Activated CD8-positive, alpha-beta memory T cell treated with anti-CD3 and anti-CD28 coated beads, Interleukin-2, amount 50 U/mL, for 4 hours (primary cell): ENCODE results near the gene PRAMEF5.
"Not testable (repeated sequence)": the region's sequence is repeated elsewhere in the genome, so short reads cannot be mapped to it uniquely, and the experiment has no call there.

Experiments
- DNase-seq: peaks from one replicate; pipeline ENCODE4 v3.0.0-alpha.2; 2020

PRAMEF5 gene

GRCh38 chr1:13279617-13280016 is 25.6 kb downstream of the PRAMEF5 start:
- not testable (repeated sequence) for DNase-seq

DNA sequence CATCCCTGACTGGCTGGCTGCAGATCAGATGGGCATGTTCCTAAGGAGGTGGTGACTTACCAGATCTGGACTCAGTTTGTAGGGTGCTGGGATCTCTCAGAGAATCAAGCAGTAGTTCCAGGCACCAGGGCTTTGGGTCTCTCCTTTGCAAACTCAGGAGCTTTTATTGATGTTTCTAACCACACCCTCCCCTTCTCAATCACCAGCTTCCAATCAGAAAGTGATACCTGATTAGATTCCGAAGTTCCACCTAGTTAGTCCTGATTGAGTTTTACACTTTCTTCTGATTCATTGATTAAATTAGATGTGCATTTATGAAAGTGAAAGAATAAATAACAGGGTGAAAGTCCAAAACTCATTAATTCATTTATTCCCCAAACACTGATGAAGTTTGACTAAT is 31.0 kb downstream of the PRAMEF5 start, which contains the start of gene PRAMEF8:
Gene PRAMEF8, minus strand, starts transcription at position 101 of the 400 bp plus-strand sequence. CDS start 1,046 bp downstream, outside the sequence.
- not testable (repeated sequence) for DNase-seq

- DNase-seq, result not testable (repeated sequence)
Measured at GRCh38 chr1:13289030-13289429, 35.0 kb downstream of the PRAMEF5 start.

GRCh38 chr1:13297216-13297931 is 43.4 kb downstream of the PRAMEF5 start:
- DNase-seq, result not testable (repeated sequence)

DNA sequence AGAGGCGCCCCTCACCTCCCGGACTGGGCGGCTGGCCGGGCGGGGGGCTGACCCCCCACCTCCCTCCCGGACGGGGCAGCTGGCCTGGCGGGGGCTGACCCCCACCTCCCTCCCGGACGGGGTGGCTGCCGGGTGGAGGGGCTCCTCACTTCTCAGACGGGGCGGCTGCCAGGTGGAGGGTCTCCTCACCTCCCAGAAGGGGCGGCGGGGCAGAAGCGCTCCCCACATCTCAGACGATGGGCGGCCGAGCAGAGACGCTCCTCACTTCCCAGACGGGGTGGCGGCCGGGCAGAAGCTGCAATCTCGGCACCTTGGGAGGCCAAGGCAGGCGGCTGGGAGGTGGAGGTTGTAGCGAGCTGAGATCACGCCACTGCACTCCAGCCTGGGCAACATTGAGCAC is 44.7 kb downstream of the PRAMEF5 start:
- DNase-seq, result not testable (repeated sequence)

DNA sequence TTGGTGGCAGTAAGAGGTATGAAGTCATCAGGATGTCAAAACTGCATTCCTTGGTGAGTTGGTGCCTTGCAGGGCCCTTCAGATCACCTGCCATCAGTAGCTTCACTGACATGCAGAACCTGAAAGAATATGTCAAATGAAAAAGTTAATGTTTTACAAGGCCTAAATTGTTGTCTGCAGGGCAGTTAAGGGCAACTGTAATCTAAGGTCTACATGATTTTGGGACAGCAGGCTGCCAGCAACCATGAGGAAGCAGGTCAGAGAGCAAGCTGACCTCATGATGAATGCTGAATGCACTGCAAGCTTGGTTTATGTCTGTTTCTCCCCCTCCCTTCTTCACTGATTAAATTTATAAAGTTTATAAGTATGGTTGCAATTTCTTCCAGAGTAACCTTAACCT is 48.2 kb downstream of the PRAMEF5 start:
- not testable (repeated sequence) for DNase-seq

- DNase-seq, result not testable (repeated sequence)
Measured at GRCh38 chr1:13303239-13303638, 49.2 kb downstream of the PRAMEF5 start, which contains the start of gene PRAMEF33. Gene PRAMEF33, plus strand, starts transcription at chr1:13303539. Its CDS starts 2,416 bp downstream, at chr1:13305955.
